K562 (cell line): ENCODE data around the gene SMAD3. TPM values are rescaled to one million over a fixed set of nuclear protein-coding genes. Genes with fewer than 3 reads are reported as not detected.

ENCODE experiments used
- BACH1 ChIP-seq: fragments of 200-800 bp; sonication (Bioruptor generic); IDR thresholded peaks from 2 replicates; pipeline ENCODE4 v1.6.1; 2016; ENCODE audit warnings: missing genetic modification characterization, missing compliant biosample characterization
- EHMT2 ChIP-seq: fragments of 450-650 bp; IDR thresholded peaks from 2 replicates; pipeline ENCODE4 v1.6.1; 2018; ENCODE audit warnings: antibody characterized with exemption
- PTTG1 ChIP-seq: fragments of 450-650 bp; IDR thresholded peaks from 2 replicates; pipeline ENCODE4 v1.6.1; 2016; ENCODE audit warnings: low read depth, mild to moderate bottlenecking, missing genetic modification characterization, missing compliant biosample characterization
- TCF7L2 ChIP-seq: fragments of 150-350 bp; IDR thresholded peaks from 2 replicates; pipeline ENCODE4 v1.6.1; 2016; ENCODE audit warnings: low read depth, mild to moderate bottlenecking, low read length, moderate library complexity
- ZNF146 ChIP-seq: IDR thresholded peaks from one replicate; pipeline ENCODE4 v1.6.1; 2018; ENCODE audit warnings: missing compliant biosample characterization; ENCODE audit not compliant: unreplicated experiment
- polyA plus RNA-seq, 8 experiments: library from polyadenylated mRNA; depleted of rRNA in 4 of 8; stranded (reverse) in 5 of 8; unstranded in 3 of 8; fragments of >200 nt; fragmentation: Nextera tagmentation in 2 of 8; fragmentation: Illumina TruSeq in 1 of 8; extraction: Ambion mirVana in 2 of 8; extraction: Trizol in 1 of 8; gene quantifications; 2 replicates each; pipeline versions ENCODE4 v1.2.1 to v1.2.3, GENCODE V29; 2011 to 2014; ENCODE audit warnings: inconsistent platforms in 1 of 8, missing spikeins in 1 of 8
- total RNA-seq, 7 experiments: library from RNA; depleted of rRNA in 6 of 7; stranded (reverse); fragments of >200 nt in 6 of 7; fragmentation: Illumina TruSeq in 2 of 7; extraction: Trizol in 2 of 7; gene quantifications; 2 replicates each; pipeline versions ENCODE4 v1.2.1 to v1.2.3, GENCODE V29; 2011 to 2021; ENCODE audit warnings: low replicate concordance in 1 of 7
- TF ChIP-seq, protein P1 (sequence below), 2 experiments: fragments of 450-650 bp; formaldehyde crosslinking in 1 of 2; IDR thresholded peaks; 2 replicates each; pipeline versions ENCODE4 v1.4.0 to v1.6.1; 2014 to 2020; ENCODE audit warnings: mild to moderate bottlenecking in 2 of 2, borderline replicate concordance in 1 of 2, low read depth in 1 of 2

Gene SMAD3
- total and polyA plus RNA-seq, 9 of the 15 experiments (the other 6 are each of a cell fraction or from before 2014, with no cell fraction given) = 4.3 to 39.2 (median 11.1) TPM

DNA sequence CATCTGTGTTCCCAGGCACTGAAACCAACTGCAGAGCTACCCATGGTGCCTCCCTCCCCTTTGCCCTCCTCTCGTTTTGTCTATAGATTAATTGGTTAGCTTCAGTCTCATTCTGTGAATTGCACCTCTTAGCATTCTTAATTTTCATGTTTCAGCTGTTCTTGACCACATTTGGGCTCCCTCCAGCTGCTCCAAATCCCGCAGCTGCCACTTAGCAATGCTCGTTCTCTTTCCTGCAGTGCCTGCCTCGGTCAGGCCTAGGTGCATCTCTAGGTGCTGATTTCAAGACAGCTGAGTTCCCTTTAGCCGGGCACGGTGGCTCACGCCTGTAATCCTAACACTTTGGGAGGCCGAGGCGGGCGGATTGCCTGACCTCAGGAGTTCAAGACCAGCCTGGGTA lies 47.0 kb upstream of the SMAD3 start (continued):
- TF ChIP-seq, protein P1, sequence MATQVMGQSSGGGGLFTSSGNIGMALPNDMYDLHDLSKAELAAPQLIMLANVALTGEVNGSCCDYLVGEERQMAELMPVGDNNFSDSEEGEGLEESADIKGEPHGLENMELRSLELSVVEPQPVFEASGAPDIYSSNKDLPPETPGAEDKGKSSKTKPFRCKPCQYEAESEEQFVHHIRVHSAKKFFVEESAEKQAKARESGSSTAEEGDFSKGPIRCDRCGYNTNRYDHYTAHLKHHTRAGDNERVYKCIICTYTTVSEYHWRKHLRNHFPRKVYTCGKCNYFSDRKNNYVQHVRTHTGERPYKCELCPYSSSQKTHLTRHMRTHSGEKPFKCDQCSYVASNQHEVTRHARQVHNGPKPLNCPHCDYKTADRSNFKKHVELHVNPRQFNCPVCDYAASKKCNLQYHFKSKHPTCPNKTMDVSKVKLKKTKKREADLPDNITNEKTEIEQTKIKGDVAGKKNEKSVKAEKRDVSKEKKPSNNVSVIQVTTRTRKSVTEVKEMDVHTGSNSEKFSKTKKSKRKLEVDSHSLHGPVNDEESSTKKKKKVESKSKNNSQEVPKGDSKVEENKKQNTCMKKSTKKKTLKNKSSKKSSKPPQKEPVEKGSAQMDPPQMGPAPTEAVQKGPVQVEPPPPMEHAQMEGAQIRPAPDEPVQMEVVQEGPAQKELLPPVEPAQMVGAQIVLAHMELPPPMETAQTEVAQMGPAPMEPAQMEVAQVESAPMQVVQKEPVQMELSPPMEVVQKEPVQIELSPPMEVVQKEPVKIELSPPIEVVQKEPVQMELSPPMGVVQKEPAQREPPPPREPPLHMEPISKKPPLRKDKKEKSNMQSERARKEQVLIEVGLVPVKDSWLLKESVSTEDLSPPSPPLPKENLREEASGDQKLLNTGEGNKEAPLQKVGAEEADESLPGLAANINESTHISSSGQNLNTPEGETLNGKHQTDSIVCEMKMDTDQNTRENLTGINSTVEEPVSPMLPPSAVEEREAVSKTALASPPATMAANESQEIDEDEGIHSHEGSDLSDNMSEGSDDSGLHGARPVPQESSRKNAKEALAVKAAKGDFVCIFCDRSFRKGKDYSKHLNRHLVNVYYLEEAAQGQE (IDR thresholded peaks at IDR 0.05; ENCODE audit: borderline replicate concordance) = no peak
- TF ChIP-seq, protein P1 (CRISPR knock-in tag; IDR thresholded peaks at IDR 0.05; ENCODE audit: low read depth) = no peak
- TF ChIP-seq PTTG1 = no peak
- no peak for TF ChIP-seq EHMT2
- no peak for TF ChIP-seq BACH1
- no peak for TF ChIP-seq ZNF146 (CRISPR knock-in tag)
- no peak for TF ChIP-seq TCF7L2
